AG08396 (cell line): ENCODE results near the gene TRIP13.
"Not testable (repeated sequence)": the region's sequence is repeated elsewhere in the genome, so short reads cannot be mapped to it uniquely, and the experiment has no call there.

Source experiments
- DNase-seq: peaks from one replicate; pipeline ENCODE4 v3.0.0; 2012; ENCODE audit warnings: low spot score, mixed read lengths

Gene TRIP13, protein sequence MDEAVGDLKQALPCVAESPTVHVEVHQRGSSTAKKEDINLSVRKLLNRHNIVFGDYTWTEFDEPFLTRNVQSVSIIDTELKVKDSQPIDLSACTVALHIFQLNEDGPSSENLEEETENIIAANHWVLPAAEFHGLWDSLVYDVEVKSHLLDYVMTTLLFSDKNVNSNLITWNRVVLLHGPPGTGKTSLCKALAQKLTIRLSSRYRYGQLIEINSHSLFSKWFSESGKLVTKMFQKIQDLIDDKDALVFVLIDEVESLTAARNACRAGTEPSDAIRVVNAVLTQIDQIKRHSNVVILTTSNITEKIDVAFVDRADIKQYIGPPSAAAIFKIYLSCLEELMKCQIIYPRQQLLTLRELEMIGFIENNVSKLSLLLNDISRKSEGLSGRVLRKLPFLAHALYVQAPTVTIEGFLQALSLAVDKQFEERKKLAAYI

DNA sequence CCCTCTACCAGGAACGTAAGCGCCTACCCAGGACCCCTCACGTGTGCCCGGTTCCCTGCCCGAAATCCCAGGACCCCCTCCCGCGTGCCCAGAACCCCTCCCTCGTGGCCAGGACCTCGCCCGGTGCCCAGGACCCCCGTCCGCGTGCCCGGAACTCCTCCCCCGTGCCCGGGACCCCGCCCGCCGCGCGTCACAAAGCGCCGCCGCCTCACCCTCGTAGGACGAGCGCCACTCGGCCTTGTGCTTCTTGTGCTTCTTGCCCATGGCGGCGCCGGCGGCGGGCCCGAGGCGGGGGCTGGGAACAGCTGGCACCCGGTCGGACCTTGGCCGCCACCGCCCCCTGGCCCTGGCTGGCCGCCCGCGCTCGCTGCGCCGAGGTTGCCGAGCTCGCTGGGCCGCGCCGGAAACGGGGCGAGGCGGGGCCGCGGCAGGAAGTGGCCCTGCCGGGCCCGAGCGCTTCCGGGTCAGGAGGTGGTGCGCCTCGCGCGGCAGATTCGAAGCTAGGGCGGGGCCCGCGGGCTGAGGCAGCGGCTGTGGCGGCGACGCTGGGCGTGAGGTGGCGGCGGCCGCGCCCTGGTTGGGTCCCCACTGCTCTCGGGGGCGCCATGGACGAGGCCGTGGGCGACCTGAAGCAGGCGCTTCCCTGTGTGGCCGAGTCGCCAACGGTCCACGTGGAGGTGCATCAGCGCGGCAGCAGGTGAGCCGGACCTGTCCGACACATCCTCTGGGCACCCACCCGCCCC, at the start of gene TRIP13, which contains the start of gene BRD9:
Gene TRIP13, plus strand, starts transcription at position 491 of the 743 bp plus-strand sequence. Its CDS starts 115 bp downstream, at position 606.
Gene BRD9, minus strand, starts transcription at position 408 of the 743 bp plus-strand sequence. Its CDS starts 144 bp downstream, at position 264.
- peak; percentile 100 for DNase-seq

- not testable (repeated sequence) for DNase-seq
Observed at GRCh38 chr5:843371-843770, 49.3 kb upstream of the TRIP13 start.

- DNase-seq, result not testable (repeated sequence)
Observed at GRCh38 chr5:843926-844325, 48.8 kb upstream of the TRIP13 start.

GRCh38 chr5:844426-844825, 48.3 kb upstream of the TRIP13 start:
- not testable (repeated sequence) for DNase-seq

GRCh38 chr5:845031-845675, 47.5 kb upstream of the TRIP13 start:
- DNase-seq, result not testable (repeated sequence)

DNA sequence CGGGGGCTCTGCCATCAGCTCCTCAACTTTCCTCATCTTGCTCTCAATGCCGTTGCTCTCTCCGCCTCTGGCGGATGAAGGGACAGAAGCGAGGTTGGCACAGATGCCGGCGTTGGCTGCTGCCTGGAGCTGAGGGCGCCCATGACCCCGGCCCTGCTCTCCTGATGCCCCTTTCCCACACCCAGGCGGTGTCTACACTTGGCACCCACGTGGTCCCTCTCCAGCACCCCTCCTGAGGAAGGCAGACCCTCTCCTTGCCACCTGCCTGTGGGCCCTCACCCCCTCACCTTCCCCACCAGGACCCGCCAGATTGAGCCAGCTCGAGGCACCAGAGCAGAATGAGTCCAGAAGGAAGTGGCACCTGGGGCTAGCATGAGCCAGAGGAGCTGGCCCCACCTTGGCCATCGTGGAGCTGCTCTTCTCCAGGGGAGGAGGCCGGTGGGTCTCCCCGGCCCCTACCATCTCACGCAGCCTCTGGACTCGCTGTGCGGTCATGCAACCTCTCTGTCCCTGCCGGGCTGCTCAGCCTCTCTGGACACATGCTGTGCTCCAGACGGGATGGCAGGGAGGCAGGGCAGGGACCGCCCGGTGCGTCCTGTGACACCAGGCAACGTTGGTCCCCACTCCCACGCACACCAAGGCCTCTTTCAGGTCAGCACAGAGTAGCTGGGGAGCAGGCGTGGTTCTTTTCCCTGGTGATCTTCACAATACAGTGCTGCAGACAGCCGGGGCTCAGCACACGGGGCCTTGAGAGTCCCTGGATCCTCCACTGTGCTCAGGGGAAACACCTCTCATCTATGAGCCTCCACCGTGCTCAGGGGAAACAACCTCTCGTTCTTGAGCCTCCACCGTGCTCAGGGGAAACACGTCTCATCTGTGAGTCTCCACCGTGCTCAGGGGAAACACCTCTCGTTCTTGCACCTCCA, 46.7 kb upstream of the TRIP13 start:
- DNase-seq, result not testable (repeated sequence)

DNA sequence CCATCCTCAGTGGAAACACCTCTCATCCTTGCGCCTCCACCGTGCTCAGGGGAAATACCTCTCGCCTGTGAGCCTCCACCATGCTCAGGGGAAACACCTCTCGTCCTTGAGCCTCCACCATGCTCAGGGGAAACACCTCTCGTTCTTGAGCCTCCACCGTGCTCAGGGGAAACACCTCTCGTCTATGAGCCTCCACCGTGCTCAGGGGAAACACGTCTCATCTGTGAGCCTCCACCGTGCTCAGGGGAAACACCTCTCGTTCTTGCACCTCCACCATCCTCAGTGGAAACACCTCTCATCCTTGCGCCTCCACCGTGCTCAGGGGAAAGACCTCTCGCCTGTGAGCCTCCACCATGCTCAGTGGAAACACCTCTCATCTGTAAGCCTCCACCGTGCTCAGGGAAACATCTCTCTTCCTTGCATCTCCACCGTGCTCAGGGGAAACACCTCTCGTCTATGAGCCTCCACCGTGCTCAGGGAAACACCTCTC, 46.0 kb upstream of the TRIP13 start:
- DNase-seq, result not testable (repeated sequence)

GRCh38 chr5:847212-847611, 45.5 kb upstream of the TRIP13 start:
- not testable (repeated sequence) for DNase-seq

GRCh38 chr5:847736-848135, 44.9 kb upstream of the TRIP13 start:
- not testable (repeated sequence) for DNase-seq

DNA sequence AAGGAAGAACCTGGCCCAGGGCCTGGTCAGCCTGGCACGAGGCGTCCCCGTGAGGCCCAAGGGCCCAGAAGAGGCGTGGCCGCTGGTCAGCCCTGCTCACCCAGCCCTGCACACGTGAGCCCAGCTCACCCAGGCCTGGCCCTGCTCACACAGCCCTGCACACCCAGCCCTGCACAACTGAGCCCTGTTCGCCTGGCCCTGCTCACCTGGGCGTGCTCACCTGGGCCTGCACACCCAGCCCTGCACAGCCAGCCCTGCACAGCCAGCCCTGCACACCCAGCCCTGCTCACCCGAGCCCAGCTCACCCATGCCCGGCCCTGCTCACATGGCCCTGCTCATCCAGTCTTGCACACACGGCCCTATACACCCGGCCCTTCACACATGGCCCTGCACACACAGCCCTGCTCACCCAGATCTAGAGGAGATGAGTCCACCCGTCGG, 44.0 kb upstream of the TRIP13 start:
- no peak for DNase-seq

DNA sequence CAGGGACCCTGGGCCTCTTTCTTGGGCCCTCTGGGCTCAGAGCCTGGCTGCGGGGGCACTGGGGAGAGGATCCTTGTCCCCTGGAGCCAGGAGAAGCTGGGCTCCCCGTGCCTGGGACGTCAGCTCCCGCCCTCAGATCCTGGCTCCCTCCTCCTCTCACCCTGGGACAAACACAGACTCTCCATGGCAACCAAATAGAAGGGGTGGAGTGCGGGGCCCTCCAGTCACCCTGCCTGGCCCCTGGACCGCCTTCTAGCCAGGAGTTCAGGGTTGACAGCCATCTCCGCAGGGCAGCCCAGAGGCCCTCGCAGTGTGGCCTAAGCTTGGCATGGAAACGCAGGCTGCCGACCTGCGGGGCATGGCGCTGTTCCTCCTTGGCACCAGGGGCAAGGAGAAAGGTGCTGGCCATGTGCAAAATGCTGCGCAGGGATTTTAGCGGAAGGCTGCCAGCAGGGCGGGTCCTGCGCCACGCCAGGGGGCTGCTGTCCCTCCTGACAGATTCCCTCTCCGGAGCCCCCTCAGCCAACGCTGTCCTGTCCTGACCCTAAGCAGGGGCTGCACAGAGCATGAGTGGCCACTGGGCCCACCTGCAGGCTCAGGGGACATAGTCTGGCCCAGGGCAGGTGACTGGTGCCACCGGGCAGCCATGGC, 42.9 kb upstream of the TRIP13 start:
- DNase-seq, result peak; percentile 45

DNA sequence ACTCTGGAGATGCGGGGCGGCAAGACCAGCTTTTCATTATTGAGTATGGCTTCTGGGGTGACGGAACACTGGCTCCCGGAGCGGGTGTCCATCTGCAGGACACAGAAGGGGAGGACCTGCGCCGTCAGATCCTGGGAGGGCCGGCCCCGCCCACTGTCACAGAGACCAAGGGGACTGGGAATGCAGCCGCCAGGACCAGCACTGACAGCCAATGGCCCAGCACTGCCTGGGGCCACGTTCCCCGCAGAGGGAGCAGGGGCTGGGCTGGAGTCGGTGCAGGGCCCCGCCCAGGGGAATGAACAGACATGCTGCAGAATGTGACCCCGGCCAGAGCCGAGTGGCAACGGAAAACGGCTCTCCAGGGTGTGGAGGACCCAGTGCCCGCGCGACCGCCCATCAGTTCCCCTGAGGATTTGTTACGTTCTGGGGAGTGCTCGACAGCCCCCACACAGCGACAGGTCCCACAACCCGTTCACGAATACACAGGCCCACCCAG, 42.1 kb upstream of the TRIP13 start, which contains the start of gene ZDHHC11:
Gene ZDHHC11, minus strand, starts transcription at position 476 of the 496 bp plus-strand sequence. Its CDS starts 384 bp downstream, at position 92.
- no peak for DNase-seq

GRCh38 chr5:851076-851475, 41.6 kb upstream of the TRIP13 start:
- no peak for DNase-seq

DNA sequence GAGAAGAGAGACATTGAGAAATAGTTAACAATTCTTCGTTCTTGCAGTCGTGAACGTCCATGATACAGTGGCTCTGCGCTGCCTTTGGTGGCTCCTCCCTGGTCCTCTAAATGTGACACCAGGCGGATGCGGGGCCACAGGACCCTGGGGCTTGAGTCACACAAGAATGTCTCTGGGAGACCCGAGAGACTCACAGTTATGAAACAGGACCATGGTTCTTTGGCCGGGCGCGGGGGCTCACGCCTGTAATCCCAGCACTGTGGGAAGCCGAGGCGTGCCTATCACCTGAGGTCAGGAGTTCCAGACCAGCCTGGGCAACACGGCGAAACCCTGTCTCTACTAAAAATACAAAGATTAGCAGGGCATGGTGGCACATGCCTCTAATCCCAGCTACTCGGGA, 41.1 kb upstream of the TRIP13 start:
- no peak for DNase-seq

GRCh38 chr5:852018-852417, 40.7 kb upstream of the TRIP13 start:
- DNase-seq, result no peak

GRCh38 chr5:852431-853401, 40.0 kb upstream of the TRIP13 start:
- DNase-seq, result no peak

DNA sequence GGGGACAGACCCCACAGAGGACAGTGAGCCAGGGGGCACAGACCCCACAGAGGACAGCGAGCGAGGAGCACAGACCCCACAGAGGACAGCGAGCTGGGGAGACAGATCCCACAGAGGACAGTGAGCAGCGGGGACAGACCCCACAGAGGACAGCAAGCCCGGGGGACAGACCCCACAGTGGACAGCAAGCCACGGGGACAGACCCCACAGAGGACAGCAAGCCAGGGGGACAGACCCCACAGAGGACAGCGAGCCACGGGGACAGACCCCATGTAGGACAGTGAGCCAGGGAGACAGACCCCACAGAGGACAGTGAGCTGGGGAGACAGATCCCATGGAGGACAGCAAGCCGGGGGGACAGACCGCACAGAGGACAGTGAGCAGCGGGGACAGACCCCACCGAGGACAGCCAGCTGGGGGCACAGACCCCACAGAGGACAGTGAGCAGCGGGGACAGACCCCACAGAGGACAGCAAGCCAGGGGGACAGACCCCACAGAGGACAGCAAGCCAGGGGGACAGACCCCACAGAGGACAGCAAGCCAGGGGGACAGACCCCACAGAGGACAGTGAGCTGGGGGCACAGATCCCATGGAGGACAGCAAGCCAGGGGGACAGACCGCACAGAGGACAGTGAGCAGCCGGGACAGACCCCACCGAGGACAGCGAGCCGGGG, 39.1 kb upstream of the TRIP13 start:
- not testable (repeated sequence) for DNase-seq

- DNase-seq, result no peak
Observed at GRCh38 chr5:854217-854616, 38.5 kb upstream of the TRIP13 start.
